HG03060 (cell line): ENCODE measurements around the gene RAI1.
"Not testable (repeated sequence)": the region's sequence is repeated elsewhere in the genome, so short reads cannot be mapped to it uniquely, and the experiment has no call there.

Experiments used
- ATAC-seq: cut with Tn5 transposase; IDR thresholded peaks from one replicate; pipeline ENCODE4 v1.9.1; 2021; ENCODE audit warnings: low read depth, moderate number of reproducible peaks; ENCODE audit not compliant: unreplicated experiment

RAI1 gene

GRCh38 chr17:17679243-17679642, 2.0 kb upstream of the RAI1 start:
- ATAC-seq = no peak

DNA sequence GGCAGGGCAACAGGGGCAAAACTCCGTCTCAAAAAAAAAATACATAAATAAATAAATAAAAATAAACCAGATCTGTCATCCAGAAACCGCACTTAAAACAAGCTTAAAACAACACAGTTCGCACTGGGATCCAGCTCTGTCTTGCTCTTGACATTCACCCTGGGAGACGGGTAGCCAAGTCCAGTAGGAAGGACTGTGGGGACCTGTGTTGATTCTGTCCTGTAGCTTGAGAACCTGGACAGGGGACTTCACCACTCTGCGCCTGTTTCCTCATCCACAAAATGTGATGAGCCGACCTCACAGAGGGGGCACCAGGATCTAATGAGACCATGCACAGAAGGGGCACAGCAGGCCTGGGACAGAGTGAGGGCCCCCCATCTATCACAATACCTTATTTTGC, 1.5 kb upstream of the RAI1 start:
- ATAC-seq = no peak

DNA sequence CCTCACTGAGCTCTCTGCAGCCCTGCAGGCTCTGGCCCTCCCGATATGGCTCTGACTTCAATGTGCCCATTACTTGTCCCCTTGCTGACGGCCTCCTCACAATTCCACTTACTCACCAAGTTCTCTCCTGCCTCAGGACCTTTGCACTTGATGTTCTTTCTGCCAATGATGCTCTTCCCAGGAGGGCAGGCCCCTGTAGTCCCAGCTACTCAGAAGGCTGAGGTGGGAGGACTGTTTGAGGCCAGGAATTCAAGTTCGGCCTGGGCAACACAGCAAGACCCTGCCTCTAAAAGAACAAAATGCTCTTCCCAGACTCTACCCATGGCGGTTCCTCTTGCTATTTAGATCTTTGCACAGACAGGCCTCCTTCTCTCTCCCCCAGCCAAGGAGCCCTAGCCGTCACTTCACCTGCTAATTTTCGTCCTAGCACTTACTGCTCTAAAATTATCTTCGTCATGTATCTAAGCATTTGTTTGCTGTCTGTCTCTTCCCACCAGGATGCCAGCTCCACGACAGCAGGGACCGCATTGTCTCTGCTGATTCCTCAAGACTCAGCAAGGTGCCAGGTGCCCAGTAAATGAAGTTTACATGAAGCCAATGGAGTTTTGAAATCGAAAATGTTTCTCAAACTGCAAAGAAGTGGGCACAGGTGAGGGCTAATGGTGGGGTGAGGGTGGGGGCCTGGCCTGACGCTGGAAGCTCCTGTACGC, 626 bp upstream of the RAI1 start:
- no peak for ATAC-seq

DNA sequence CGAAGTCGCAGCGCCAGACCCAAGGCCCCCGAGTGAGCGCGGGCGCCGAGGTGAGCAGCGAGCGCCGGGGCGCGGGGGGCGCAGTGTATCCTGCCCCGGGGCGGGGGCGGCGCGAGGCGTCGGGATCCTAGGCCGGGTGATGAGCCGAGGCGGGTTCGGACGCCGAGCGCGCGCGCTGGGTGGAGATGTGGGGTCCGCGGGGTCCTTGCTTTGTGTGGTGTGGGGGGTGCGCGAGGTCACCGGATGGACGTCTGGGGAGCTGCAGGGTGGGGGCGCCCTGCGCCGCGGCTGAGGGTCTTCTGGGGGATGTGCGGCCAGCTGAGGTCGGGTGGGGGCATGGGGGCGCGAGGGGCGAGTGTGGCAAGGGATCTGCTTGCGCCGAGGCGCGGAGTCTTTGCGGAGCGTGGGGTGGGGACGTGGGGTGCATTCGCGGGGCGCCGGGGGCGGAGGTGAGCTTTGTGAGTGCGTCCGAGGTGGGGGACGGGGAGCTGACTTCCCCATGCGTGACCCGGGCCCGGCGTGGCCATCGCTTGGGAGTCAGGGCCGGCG, 560 bp downstream of the RAI1 start:
- ATAC-seq = no peak

GRCh38 chr17:17682293-17682736, 1.1 kb downstream of the RAI1 start:
- no peak for ATAC-seq

GRCh38 chr17:17682737-17683680, 1.8 kb downstream of the RAI1 start:
- no peak for ATAC-seq

DNA sequence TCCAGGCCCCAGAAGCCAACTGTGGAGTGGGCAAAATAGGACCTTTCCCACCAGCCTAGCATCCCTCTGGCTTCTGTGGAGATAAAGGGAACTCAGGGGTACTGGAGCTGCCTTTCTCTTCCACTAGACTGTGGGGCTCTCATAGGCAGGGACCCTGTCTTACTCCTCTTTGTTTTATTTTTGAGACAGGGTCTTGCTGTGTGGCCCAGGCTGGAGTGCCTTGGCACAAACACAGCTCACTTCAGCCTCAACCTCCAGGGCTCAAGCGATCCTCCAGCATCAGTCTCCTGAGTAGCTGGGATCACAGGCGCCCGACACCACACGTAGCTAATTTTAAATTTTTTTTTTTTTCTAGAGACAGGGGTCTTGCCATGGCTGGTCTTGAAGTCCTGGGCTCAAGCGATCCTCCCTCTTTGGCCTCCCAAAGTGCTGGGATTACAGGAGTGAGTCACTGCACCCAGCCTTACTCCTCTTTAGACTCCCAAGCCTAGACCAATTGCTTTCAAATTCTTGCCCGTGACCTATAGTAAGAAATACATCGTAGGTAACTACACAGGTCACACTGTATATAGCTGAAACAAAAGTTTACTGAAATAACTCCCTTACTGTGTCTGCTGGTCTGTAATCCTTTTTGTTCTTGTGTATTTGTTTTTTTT, 2.6 kb downstream of the RAI1 start:
- no peak for ATAC-seq

DNA sequence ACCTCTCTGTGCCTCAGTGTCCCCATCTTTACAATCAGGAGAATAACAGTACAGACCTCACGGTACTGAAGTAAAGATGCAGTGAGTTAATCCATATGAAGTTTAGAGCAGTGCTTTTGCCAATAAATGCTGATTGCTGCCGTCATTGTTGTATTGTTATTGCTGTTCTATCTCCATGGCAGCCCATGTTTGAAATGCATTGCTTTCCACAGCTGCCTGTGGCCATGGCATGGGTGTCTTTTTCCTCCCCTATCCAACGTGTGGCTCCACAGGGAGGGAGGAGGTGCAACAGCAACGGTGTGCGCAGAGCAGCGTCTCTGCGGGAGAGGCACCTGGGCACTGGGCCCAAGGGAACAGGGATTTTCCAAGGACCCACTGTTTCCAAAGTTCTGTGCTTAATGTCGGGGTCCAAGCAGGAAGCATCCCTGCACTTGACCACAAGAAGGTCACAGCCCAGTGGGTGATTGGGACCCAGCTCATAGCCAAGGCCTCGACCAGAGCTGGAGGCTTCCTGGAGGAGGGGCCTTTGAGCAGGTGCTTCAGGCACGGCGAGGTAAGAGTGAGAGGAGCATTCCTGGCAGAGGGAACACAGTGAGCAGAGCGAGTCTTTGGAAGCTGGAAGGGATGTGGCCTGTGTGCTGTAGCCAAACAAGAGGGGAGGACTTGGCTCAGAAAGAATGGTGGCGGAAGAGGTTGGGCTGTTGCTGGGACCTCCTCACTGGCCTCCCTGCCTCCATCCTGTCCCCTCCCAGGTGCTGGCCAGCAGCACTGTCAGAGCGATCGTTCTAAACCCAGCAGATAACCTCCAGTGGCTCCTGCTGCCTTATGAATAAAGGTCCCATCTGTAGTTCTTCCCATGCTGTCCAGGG, 3.9 kb downstream of the RAI1 start:
- no peak for ATAC-seq

GRCh38 chr17:17685775-17686291, 4.6 kb downstream of the RAI1 start:
- ATAC-seq = no peak

- no peak for ATAC-seq
These were observed 8.1 kb downstream of the RAI1 start for GRCh38 chr17:17689312-17689711.

DNA sequence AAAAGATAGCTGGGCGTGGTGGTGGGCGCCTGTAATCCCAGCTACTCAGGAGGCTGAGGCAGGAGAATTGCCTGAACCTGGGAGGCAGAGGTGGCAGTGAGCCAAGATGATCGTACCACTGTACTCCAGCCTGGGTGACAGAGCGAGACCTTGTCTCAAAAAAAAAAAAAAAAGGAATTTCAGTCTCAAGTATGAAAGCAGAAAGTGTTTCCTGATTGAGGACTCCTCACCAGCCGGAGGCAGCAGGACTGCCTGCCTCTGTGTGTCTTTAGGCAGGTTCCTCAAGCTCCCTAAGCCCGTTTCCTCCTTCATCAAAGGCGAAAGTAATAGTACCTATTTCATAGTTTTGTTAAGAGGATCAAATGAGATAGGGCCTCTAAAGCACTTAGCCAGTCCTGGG, 9.0 kb downstream of the RAI1 start:
- not testable (repeated sequence) for ATAC-seq

DNA sequence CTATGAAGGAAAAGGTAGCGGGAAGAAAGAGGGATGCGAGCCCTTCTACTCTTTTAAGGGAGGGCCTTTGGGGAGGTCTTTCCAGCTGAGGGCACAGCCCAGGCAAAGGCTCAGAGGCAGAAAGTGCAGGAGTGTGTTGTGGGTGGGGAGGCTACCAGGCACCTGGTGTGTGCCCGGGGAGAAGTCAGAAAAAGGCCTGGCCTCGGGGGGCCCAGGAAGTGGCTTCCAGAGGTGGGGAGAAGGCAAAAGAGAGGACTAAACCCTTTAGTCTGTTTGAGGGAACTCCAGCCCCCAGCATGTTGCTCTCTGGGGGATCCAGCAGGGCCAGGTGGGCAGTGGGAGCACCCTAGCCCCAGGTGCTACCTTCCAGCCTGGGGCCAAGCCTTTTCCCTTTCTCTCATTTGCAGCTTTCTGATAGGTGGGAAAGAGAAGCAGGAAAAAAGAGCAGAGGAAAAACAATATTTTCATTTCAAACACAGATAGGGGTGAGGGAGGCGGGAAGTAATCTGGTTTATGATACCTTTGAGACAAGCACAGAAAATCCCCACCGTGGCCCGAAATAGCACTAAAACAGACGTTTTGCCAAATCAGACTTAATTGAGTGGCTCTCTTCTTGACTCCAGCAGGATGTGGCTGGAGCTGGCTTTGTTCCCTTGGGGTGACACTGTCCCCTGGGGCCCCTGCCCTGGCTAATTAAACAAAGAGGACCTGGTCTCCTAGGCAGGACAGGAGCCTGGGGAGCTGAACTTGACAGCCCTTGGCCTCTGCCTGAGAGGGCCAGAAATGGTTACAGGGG, 10.4 kb downstream of the RAI1 start:
- no peak for ATAC-seq

DNA sequence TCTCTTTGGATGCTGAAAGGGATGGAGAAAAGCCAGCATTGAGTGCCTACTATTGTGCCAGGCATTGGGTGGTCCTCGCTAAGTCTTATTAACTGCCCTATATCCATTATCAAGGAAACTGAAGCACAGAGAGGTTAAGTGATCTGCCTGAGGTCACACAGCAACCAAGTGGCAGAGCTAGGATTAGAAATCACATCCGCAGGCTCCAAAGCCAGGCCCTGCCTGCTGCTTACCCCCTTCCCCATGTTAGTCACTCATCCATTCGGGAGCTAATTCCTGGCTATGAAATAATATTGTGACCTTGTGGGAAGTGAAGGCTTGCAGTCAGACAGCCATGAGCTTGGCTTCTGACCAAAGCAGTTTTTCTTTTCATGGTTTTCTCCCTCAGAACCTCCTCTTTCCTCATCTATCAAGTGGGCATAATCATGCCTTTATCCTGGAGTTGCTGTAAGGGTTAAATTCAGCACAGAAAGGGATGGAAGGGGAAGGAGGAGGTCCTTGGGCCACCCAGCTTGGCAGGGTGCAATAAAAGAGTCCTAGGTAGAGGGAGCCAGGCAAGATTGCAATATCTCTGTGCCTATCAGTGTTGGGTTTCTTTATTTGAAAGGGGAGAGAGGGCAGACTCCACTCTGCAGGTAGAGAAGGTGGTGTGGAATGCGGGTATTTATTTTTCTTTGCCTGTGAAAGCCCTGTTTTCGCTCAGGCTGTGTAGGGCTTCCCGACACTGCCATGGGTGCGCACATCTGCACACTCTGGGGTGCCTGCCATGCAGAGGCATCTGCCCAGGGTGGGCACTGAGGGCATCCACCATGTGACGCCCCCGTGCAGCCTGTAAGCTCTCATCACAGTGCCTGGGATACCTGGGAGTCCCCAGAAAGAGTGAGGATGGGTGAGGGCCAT, 11.3 kb downstream of the RAI1 start:
- no peak for ATAC-seq

- no peak for ATAC-seq
These were observed 12.3 kb downstream of the RAI1 start for GRCh38 chr17:17693253-17694168.

DNA sequence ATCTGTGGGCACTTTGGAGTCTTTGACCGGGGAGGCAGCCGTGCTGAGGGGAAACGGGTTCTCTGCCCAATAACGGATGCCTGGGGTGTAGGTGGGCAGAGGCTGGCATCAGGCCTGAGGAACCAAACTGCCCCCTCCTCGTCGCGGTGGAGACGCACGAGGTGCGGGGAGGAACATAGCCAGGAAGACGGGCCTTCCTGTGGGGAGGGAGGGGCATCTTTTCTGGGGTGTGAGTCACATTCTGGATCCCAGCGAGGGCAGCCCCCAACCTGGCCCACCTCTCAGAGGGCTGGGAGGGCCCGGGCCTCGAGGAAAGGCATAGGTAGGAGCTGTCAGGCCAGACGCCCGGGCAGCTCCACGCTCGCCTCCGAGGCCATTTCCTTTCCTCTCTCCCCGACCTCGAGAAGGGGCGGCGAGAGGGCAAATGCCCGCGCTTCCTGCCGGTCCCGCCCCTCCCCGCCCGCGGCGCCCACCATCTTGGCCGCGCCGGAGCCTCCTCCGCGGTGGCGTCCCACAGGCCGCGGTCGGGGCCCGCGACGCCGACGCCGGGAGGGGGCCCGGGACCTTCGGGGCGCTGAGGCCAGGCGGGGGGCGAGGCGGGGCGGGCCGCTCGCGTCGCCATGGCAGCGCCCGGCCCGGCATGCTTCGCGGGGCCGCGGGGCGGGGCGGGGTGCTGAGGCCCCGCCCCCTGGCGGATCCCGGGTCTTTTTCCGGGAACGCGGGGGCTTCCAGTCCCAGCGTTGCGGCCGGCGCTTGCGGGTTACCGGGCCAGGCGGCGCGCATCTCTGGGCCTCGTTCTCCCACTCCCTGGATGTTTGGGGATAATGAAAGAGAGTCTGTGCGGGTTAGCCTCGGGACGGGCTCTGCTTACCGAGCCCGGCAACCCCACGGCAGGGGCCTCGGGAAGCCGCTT, 13.2 kb downstream of the RAI1 start:
- ATAC-seq = no peak

DNA sequence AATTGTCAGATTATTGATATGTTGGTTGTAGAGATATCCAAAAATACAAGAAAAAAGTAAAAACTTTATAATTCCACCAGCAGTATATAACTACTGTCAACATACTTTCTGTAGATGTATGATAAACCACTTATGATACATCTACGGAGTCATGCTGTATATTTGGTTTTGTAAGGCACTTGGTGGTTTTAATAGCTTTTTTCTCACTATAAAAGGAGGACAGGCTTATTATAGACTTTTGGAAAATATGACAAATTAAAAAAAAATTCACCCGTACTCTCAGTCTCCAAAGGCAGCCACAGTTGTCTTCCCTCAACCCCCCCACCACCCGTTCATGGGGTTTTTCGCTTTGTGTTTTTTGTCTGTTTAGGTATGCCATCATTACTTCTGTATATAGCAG, 14.8 kb downstream of the RAI1 start:
- ATAC-seq = no peak
